Stimulated activated CD4-positive, alpha-beta T cell treated with anti-CD3 and anti-CD28 coated beads, Interleukin-4, amount 100 ng/mL, for 4 hours (primary cell): Measurements from ENCODE around the gene B4GAT1.
"Not testable (repeated sequence)": the region's sequence is repeated elsewhere in the genome, so short reads cannot be mapped to it uniquely, and the experiment has no call there.

ENCODE experiments used
- DNase-seq, 2 experiments: peaks; one replicate each; pipeline ENCODE4 v3.0.0-alpha.2; 2020

The B4GAT1 gene

DNA sequence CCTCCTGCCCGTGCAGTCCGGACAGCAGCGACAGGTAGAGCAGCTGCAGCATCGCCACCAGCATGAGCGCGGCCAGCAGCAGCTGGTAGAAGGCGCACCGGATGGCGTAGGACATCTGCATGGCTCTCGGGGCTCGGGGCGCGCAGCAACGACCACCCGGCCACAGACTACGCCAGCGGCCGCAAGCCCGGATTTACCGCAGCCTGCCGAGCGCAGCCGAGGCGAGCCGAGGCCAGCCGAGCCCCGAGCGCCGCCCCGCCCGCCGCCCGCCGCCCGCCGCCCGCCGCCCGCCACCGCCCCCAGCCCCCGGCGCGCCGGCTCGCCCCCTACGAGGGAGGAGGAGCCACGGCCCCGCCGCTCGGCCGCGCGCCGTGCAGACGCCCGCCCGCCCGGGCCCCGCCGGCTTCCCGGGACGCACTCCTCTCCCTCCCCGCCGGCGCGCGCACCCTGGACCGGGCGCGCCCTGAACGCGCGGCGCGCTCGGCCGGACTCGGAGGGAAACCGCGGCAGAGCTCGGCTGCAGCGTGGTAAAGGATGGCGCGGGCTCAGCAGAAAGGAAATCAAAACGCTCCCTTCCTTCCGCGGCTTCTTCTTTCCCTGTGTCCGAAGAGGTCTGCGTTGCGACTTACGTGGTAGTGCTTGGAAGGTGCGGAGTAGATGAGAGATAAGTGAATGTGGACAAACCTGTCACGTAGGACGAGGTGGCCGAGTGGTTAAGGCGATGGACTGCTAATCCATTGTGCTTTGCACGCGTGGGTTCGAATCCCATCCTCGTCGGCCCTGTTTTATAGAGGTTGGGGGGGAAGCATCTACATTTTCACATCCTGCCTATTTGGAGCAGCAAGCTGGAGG is at the start of gene B4GAT1:
TSS of gene B4GAT1 (minus strand) at position 205 of the 852 bp plus-strand sequence. CDS start at position 121, 84 bp downstream.
- DNase-seq, result peak; percentile 75 to 82

- DNase-seq, result no peak
Observed at GRCh38 chr11:66393954-66394353, 46.5 kb upstream of the B4GAT1 start.

DNA sequence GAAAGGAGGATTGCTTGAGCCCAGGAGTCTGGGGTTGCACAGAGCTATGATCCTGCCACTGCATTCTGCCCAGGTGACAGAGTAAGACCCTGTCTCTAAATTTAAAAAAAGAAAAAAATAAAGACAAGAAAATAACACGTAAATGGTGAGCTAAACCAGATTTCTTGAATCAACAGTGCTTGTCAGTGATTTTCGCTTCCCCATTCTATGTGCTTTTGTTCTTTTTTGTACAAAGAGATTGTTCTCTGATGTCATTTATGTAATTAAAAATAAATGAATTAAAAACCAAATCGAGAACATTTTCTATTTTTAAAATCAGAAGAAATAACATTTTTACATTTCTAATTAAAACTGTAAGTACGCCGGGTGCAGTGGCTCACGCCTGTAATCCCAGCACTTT is 43.9 kb upstream of the B4GAT1 start:
- no peak for DNase-seq

DNA sequence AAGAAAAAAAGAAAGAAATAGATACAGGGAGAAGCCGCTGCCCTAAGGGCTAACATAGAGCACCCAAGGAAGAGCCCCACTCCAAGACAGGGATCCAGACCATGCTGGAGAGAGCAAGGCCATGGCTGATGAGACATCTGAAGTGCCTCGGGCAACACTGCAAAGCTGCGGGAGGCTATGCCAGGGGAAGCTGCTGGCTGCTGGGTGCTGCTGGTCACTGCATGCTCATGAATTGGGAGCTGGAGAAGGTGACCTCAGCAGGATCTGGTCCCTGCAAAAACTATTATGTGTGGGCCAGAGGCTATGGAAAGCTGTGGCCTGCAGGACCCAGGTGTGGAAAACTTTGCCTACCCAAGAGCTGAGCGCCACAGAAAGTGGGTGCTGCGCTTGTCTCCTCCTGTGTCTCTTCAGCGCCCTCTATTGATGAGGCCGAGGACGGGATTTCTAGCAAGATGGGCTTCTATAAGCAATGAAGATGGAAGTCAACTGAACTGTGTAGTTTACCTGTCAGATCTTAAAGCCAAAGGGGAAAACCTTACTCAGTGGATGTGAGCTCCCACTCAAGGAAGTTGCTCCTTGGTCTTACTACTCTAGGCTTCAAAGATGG is 41.5 kb upstream of the B4GAT1 start:
- DNase-seq, result peak; percentile 52 to 70

GRCh38 chr11:66386171-66387069 is 39.0 kb upstream of the B4GAT1 start:
- peak; percentile 73 to 76 for DNase-seq

- not testable (repeated sequence) for DNase-seq
Observed at GRCh38 chr11:66384316-66384715, 36.9 kb upstream of the B4GAT1 start.

DNA sequence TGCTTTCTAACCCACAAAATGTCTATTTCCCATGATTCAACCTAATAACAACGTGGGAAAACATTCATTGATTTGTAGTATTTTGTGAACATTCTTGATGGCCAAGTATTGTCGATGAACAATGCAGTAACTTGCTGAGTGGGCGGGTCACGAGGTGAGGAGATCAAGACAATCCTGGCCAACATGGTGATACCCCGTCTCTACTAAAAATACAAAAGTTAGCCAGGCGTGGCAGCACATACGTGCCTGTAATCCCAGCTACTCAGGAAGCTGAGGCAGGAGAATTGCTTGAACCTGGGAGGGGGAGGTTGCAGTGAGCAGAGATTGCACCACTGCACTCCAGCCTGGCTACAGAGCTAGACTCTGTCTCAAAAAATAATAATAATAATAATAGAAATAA is 32.8 kb upstream of the B4GAT1 start:
- not testable (repeated sequence) for DNase-seq

GRCh38 chr11:66373690-66374287 is 26.4 kb upstream of the B4GAT1 start:
- not testable (repeated sequence) for DNase-seq

- no peak for DNase-seq
Observed at GRCh38 chr11:66373265-66373664, 25.8 kb upstream of the B4GAT1 start.

GRCh38 chr11:66371627-66372415 is 24.4 kb upstream of the B4GAT1 start, which contains the start of gene SLC29A2:
Gene SLC29A2, minus strand, starts transcription at chr11:66371760. Its CDS starts 169 bp downstream, at chr11:66371591.
- peak; percentile 79 to 83 for DNase-seq

GRCh38 chr11:66369073-66369894 is 21.9 kb upstream of the B4GAT1 start:
- DNase-seq, result no peak

GRCh38 chr11:66368484-66368883 is 21.1 kb upstream of the B4GAT1 start:
- no peak for DNase-seq

- DNase-seq, result no peak
Observed at GRCh38 chr11:66367561-66368312, 20.3 kb upstream of the B4GAT1 start.

GRCh38 chr11:66366844-66367477 is 19.5 kb upstream of the B4GAT1 start:
- DNase-seq, result no peak

DNA sequence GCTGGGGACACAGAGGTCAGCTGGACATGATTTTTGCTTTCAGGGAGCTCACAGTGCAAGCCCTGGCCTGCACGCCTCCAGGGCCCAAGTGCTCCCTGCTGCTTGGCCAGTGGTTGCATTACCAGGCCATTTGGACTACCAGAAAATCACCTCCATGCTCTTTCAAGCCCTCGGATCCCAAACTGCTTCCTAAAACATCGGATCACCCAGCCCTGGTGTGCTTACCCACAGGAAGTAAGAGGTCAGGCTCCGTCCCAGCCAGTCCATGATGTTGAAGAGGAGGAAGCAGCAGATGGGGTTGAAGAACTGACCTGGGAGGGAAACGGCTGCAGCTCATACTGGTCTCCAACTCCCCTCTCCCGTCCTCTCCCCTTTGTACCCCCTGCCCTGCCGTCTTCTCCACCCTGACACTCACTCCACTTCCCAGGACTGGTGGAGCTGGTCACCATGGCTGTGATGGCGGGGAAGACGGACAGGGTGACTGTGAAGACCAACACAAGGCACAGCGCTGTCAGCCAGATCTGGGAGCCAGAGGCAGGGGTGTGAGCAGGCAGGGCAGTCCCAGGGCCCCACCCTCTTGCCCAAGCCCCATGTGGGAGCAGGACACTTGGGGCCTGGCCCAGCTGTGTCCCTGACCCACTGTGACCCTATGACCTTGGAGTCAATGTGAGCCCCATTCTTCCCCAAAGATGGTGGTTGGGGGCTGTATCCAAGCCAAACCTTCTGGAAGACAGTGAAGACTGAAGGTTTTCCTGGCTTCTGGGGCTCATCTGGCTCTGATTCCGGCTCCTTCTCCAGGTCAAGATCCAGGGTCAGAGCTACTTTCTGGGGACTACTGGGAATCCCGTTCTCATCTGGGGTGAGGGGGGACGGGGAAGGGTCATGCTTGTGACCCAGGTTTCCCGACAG is 18.5 kb upstream of the B4GAT1 start:
- no peak for DNase-seq

GRCh38 chr11:66365166-66365565 is 17.7 kb upstream of the B4GAT1 start:
- no peak for DNase-seq

DNA sequence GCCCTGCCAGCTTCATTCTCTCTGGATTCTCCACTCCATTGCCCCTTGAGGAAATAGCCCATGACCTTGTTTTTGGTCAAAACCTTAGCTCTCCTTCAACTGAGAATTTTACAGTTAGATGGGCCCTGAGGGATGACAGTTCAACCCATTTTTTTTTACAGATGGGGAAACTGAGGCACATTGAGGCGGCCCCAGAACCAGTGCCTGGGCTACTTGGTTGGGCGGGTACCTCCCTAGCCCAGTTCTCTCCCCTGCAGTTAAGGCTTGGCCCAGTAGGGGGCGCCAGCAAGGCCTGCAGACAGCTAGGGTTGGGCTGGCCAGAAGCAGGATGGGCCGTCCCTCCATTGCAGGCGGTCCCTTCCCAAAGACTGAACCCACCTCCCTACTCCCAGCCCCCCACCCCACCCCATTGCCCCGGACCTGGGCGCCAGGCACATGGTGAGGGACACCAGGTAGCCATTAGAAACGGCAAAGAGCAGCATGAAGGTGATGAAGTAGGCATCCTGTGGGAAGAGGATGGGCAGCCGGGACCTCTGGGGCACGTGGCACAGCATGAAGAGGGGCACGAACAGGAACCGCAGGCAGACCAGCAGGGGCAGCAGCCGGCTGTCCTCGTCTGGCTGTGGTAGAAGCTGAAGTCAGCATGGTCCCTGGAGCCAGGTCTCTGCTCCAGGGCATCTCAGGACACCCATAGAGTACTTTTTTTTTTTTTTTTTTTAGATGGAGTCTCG is 16.5 kb upstream of the B4GAT1 start:
- DNase-seq, result peak; percentile 50 to 73

DNA sequence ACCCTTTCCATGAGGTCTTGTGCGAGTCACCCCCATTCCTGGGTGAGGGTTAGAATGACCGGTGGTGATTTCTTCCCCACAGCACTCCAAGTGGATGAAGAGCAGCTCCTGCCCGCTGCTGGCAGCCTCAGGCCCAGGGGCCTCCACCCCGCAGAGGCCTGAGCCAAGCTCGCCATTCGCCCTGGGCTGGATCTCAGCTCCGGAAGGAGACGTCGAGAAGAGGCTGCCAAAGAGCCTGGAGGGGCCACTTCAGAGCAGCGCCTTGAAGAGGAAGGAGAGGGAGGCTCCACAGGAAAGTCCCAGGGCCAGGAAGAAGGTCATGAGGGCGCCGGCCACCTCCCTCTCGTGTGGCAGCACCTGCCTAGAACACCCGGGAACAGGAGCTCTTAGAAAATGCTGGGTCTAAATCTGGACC is 15.8 kb upstream of the B4GAT1 start:
- DNase-seq, result no peak
